Measurements from ENCODE around the gene HOMER2. TPM values are rescaled to one million over a fixed set of nuclear protein-coding genes. Genes with fewer than 3 reads are reported as not detected.

Gene HOMER2
- total RNA-seq, 1 experiment from 2014 or later = 14.2 TPM

- no peak overlapping the region for H3K56ac ChIP-seq (ENCODE audit: insufficient read length, low read depth, low read length)
- no peak for DNase-seq
- no peaks in the 10 kb centered on the region for H3K9me3 ChIP-seq (ENCODE audit: control insufficient read depth, low read depth, low read length)
- no peak overlapping the region for H2BK15ac ChIP-seq (ENCODE audit: low read depth, low read length)
- no peaks in the 10 kb centered on the region for H3K23me2 ChIP-seq (ENCODE audit: insufficient read length, low read depth, low read length, poor library complexity, severe bottlenecking)
- H2BK20ac ChIP-seq (ENCODE audit: low read depth, low read length, poor library complexity, severe bottlenecking) = no peak overlapping the region
- no peaks in the 10 kb centered on the region for H3K27me3 ChIP-seq (ENCODE audit: insufficient read depth, low read length)
- no peak overlapping the region for H3K14ac ChIP-seq (ENCODE audit: insufficient read depth, low read length)
- no peaks in the 10 kb centered on the region for H3K79me2 ChIP-seq (ENCODE audit: insufficient read depth, low read length)
- H2AK5ac ChIP-seq (ENCODE audit: insufficient read length, low read length) = no peak overlapping the region
- H2AFZ ChIP-seq (ENCODE audit: low read length) = no peak overlapping the region
- no peak overlapping the region for H2BK120ac ChIP-seq (ENCODE audit: low read depth, low read length, poor library complexity, severe bottlenecking)
- WGBS (ENCODE audit: extremely low coverage, insufficient read length, low lambda C conversion rate) = no CpG with 5 or more reads among the region's 3 CpGs
- Mint-ChIP-seq H3K27ac (no peak overlapping the region), H3K4me1 (no peaks in the 10 kb centered on the region), H3K36me3 (ENCODE audit: insufficient read depth in 1 of 3, low read depth in 3 of 3) (peaks cover 6 to 31% (median 27%) of the 10 kb centered on the region in 3 experiments; a peak in 6 of 7 replicates), H3K9me3 (no peaks in the 10 kb centered on the region; a peak in 1 of 5 replicates), H3K4me3 (no peak overlapping the region), H3K27me3 (ENCODE audit: low read depth) (peaks cover 2% of the 10 kb centered on the region; the same call in 1 of the 2 replicates)
- H3K23ac ChIP-seq (ENCODE audit: insufficient read length, low read depth, low read length) = no peak overlapping the region
- no peaks in the 10 kb centered on the region for H3K4me1 ChIP-seq (ENCODE audit: insufficient read depth, low read length)
- no peaks in the 10 kb centered on the region for H3K79me1 ChIP-seq (ENCODE audit: insufficient read depth, low read depth, low read length, poor library complexity, severe bottlenecking)
- H2BK5ac ChIP-seq (ENCODE audit: insufficient read length, low read length) = no peak overlapping the region
- H3K18ac ChIP-seq (ENCODE audit: insufficient read length, low read depth, low read length) = no peak overlapping the region
- H3K27ac ChIP-seq (ENCODE audit: insufficient read length, low read depth, low read length) = no peak overlapping the region
- H3K4ac ChIP-seq (ENCODE audit: low read depth, low read length) = no peak overlapping the region
- H2BK12ac ChIP-seq (ENCODE audit: insufficient read length, low read depth, low read length) = no peak overlapping the region
- no peak overlapping the region for H3K4me2 ChIP-seq (ENCODE audit: insufficient read depth, insufficient read length, low read length)
- H4K91ac ChIP-seq (ENCODE audit: insufficient read length, low read depth, low read length) = no peak overlapping the region
- no peak overlapping the region for H4K5ac ChIP-seq (ENCODE audit: insufficient read length, low read depth, low read length)
- no peak overlapping the region for H4K8ac ChIP-seq (replicated peaks; ENCODE audit: insufficient read length, low read depth, low read length)
- H4K20me1 ChIP-seq (ENCODE audit: control insufficient read depth, insufficient read depth, insufficient read length) = no peaks in the 10 kb centered on the region
- no peak overlapping the region for H3T11ph ChIP-seq (ENCODE audit: low read length)
- no peak overlapping the region for H3K9ac ChIP-seq (ENCODE audit: extremely low read depth, insufficient read length, low read length)
- TF ChIP-seq, protein P1, sequence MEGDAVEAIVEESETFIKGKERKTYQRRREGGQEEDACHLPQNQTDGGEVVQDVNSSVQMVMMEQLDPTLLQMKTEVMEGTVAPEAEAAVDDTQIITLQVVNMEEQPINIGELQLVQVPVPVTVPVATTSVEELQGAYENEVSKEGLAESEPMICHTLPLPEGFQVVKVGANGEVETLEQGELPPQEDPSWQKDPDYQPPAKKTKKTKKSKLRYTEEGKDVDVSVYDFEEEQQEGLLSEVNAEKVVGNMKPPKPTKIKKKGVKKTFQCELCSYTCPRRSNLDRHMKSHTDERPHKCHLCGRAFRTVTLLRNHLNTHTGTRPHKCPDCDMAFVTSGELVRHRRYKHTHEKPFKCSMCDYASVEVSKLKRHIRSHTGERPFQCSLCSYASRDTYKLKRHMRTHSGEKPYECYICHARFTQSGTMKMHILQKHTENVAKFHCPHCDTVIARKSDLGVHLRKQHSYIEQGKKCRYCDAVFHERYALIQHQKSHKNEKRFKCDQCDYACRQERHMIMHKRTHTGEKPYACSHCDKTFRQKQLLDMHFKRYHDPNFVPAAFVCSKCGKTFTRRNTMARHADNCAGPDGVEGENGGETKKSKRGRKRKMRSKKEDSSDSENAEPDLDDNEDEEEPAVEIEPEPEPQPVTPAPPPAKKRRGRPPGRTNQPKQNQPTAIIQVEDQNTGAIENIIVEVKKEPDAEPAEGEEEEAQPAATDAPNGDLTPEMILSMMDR (conservative IDR thresholded peaks at IDR 0.05) = no peak
Observed at GRCh38 chr15:82992436-82992998, 40.0 kb upstream of the HOMER2 start.

Data from H9 (cell line).